SK-N-SH (cell line): Measurements from ENCODE around the gene MUC7. TPM values are rescaled to one million over a fixed set of nuclear protein-coding genes. Genes with fewer than 3 reads are reported as not detected.

Source experiments
- CTCF ChIA-PET: fragments of 300-600, 350-600 bp; formaldehyde crosslinking; extraction: SDS; loops from one replicate; lab custom pipeline; 2021; lab: Yijun Ruan, JAX
- POLR2A ChIA-PET: fragments of 350-600 bp; sonication (Branson Sonifier 250); formaldehyde crosslinking; extraction: SDS; loops from one replicate; lab custom pipeline; 2020; ENCODE audit warnings: antibody characterized with exemption, inconsistent platforms; lab: Yijun Ruan, JAX
- DNase-seq: peaks from one replicate; pipeline ENCODE4 v3.0.0; 2012
- H2AFZ ChIP-seq: fragments of 200-600 bp; sonication (generic); 2 replicates; pipeline ENCODE4 v1.8.1; 2016; ENCODE audit warnings: antibody characterized with exemption, mild to moderate bottlenecking, low read depth
- H3F3A ChIP-seq: fragments of 200-600 bp; sonication (generic); replicated peaks from 2 replicates; pipeline ENCODE3; 2016; ENCODE audit warnings: antibody characterized with exemption, mild to moderate bottlenecking; ENCODE audit not compliant: insufficient read depth
- H3K27ac ChIP-seq, 2 experiments: fragments of 200-500 bp in 1 of 2; fragments of 200-600 bp in 1 of 2; sonication (Bioruptor generic) in 1 of 2; sonication (generic), shearing (Covaris generic) in 1 of 2; 2 replicates each; pipeline versions ENCODE4 v1.5.1 to v1.6.1; 2014 to 2016; ENCODE audit warnings: low read depth in 2 of 2, inconsistent platforms in 1 of 2, low read length in 1 of 2, mild to moderate bottlenecking in 1 of 2, mixed read lengths in 1 of 2
- H3K27me3 ChIP-seq: fragments of 200-600 bp; sonication (generic), shearing (Covaris generic); 2 replicates; pipeline ENCODE4 v1.6.1; 2016; ENCODE audit warnings: mixed run types; ENCODE audit not compliant: insufficient read depth
- H3K36me3 ChIP-seq, 2 experiments: fragments of 200-500 bp in 1 of 2; fragments of 200-600 bp in 1 of 2; sonication (Bioruptor generic) in 1 of 2; sonication (generic) in 1 of 2; replicated peaks in 1 of 2; 2 replicates each; pipeline versions ENCODE3 to v1.5.1; 2014 to 2016; ENCODE audit warnings: low read length in 1 of 2, mild to moderate bottlenecking in 1 of 2; ENCODE audit not compliant: insufficient read depth in 2 of 2, control insufficient read depth in 1 of 2
- H3K4me1 ChIP-seq, 2 experiments: fragments of 200-500 bp in 1 of 2; fragments of 200-600 bp in 1 of 2; sonication (Bioruptor generic) in 1 of 2; sonication (generic), shearing (Covaris generic) in 1 of 2; 2 replicates each; pipeline versions ENCODE4 v1.5.1 to v1.6.1; 2014 to 2016; ENCODE audit warnings: low read depth in 1 of 2, low read length in 1 of 2, mixed run types in 1 of 2; ENCODE audit not compliant: insufficient read depth in 2 of 2, control insufficient read depth in 1 of 2
- H3K4me2 ChIP-seq: fragments of 200-600 bp; sonication (generic), shearing (Covaris generic); 2 replicates; pipeline ENCODE4 v1.6.1; 2017; ENCODE audit warnings: mixed run types
- H3K4me3 ChIP-seq, 2 experiments: fragments of 200-500 bp in 1 of 2; fragments of 200-600 bp in 1 of 2; sonication (Bioruptor generic) in 1 of 2; sonication (generic), shearing (Covaris generic) in 1 of 2; 2 replicates each; pipeline versions ENCODE4 v1.5.1 to v1.8.1; 2014 to 2016; ENCODE audit warnings: low read depth in 2 of 2, inconsistent platforms in 1 of 2, low read length in 1 of 2, mild to moderate bottlenecking in 1 of 2, mixed read lengths in 1 of 2, moderate library complexity in 1 of 2
- H3K79me2 ChIP-seq: fragments of 200-600 bp; sonication (generic); 2 replicates; pipeline ENCODE4 v1.8.1; 2017; ENCODE audit warnings: mild to moderate bottlenecking; ENCODE audit not compliant: insufficient read depth
- H3K9ac ChIP-seq: fragments of 200-600 bp; sonication (generic); 2 replicates; pipeline ENCODE4 v1.6.1; 2017; ENCODE audit warnings: mixed run types
- H3K9me2 ChIP-seq: fragments of 200-600 bp; sonication (generic); 2 replicates; pipeline ENCODE4 v1.6.1; 2017; ENCODE audit warnings: mixed run types
- H3K9me3 ChIP-seq: fragments of 200-600 bp; sonication (generic); 2 replicates; pipeline ENCODE4 v1.6.1; 2017; ENCODE audit warnings: mixed run types, mild to moderate bottlenecking, moderate library complexity
- H4K20me1 ChIP-seq: fragments of 200-600 bp; sonication (generic); 2 replicates; pipeline ENCODE4 v1.6.1; 2017; ENCODE audit warnings: mild to moderate bottlenecking, mixed run types; ENCODE audit not compliant: insufficient read depth
- CTCF ChIP-seq: fragments of 200-600 bp; sonication (generic); IDR thresholded peaks from 2 replicates; pipeline ENCODE4 v1.6.1; 2017; ENCODE audit warnings: antibody characterized with exemption, mild to moderate bottlenecking, moderate library complexity
- EP300 ChIP-seq, 2 experiments: IDR thresholded peaks; 2 replicates each; pipeline versions ENCODE4 v1.4.0 to v1.6.1; 2012; ENCODE audit warnings: borderline replicate concordance in 1 of 2, low read depth in 1 of 2, low read length in 1 of 2
- EZH2phosphoT487 ChIP-seq: fragments of 200-600 bp; sonication (generic); IDR thresholded peaks from 2 replicates; pipeline ENCODE4 v1.6.1; 2017; ENCODE audit warnings: low read depth, mixed run types, mild to moderate bottlenecking, antibody characterized with exemption, moderate library complexity, borderline replicate concordance
- FOSL2 ChIP-seq: IDR thresholded peaks from 2 replicates; pipeline ENCODE4 v1.4.0; 2012; ENCODE audit warnings: low read depth, mild to moderate bottlenecking, moderate library complexity, borderline replicate concordance
- GABPA ChIP-seq: IDR thresholded peaks from 2 replicates; pipeline ENCODE4 v1.4.0; 2012; ENCODE audit warnings: low read depth, mild to moderate bottlenecking
- IRF3 ChIP-seq: fragments of 150-350 bp; IDR thresholded peaks from 2 replicates; pipeline ENCODE4 v1.6.1; 2016; ENCODE audit warnings: mild to moderate bottlenecking, low read depth, low read length
- MEF2A ChIP-seq: IDR thresholded peaks from 2 replicates; pipeline ENCODE4 v1.4.0; 2012; ENCODE audit warnings: low read depth, borderline replicate concordance
- RAD21 ChIP-seq: IDR thresholded peaks from 2 replicates; pipeline ENCODE4 v1.6.1; 2012; ENCODE audit warnings: mild to moderate bottlenecking, low read length
- SMC3 ChIP-seq: IDR thresholded peaks from 2 replicates; pipeline ENCODE4 v1.6.1; 2012; ENCODE audit warnings: low read depth, low read length, improper control_type of control experiment
- TAF1 ChIP-seq: IDR thresholded peaks from 2 replicates; pipeline ENCODE4 v1.6.1; 2012; ENCODE audit warnings: low read depth, mild to moderate bottlenecking, low read length, moderate library complexity, borderline replicate concordance
- USF1 ChIP-seq: IDR thresholded peaks from 2 replicates; pipeline ENCODE4 v1.4.0; 2012; ENCODE audit warnings: low read depth, borderline replicate concordance
- USF2 ChIP-seq: fragments of 150-350 bp; IDR thresholded peaks from 2 replicates; pipeline ENCODE4 v1.6.1; 2017; ENCODE audit warnings: antibody characterized with exemption, low read length, low read depth, borderline replicate concordance
- YY1 ChIP-seq: IDR thresholded peaks from 2 replicates; pipeline ENCODE4 v1.4.0; 2012; ENCODE audit warnings: low read depth, mild to moderate bottlenecking
- WGBS: methylation state at CpG from one replicate; pipeline ENCODE4 v1.1.6; 2017; ENCODE audit warnings: low lambda C conversion rate; 5-methylcytosine and 5-hydroxymethylcytosine counted together
- polyA plus RNA-seq, 3 experiments: library from polyadenylated mRNA; depleted of rRNA; stranded (reverse); fragments of >200 nt; gene quantifications; 2 replicates each; pipeline ENCODE4 v1.2.3, GENCODE V29; 2012

The MUC7 gene
- polyA plus RNA-seq, 1 of the 3 experiments (the other 2 are of a cell fraction), result not detected

DNA sequence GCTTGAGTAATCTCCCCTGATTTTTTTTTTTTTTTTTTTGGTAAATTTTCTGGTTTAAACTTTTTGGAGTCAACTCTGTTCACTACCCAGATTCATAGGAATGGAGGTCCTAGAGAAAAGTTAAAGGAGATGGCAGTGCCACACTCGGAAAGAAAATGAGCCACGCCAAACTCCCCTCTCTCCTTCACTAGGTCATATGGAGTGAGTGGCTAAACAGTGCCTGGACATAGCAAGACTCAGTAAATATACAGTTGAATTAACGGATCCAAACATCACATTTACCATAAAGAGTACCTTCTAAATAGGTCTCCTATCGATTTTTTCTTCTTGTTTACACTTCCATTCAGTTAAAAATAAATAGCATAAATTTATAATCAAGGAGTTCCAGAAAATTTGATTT lies 32.7 kb downstream of the MUC7 start:
- no peak overlapping the region for H3K9ac ChIP-seq
- H3K9me2 ChIP-seq, result no peaks in the 10 kb centered on the region
- no peaks in the 10 kb centered on the region for H3K79me2 ChIP-seq
- no peak overlapping the region for H3K4me2 ChIP-seq
- H3F3A ChIP-seq, result no peaks in the 10 kb centered on the region
- CTCF ChIA-PET, result interaction anchor here (0.7 to 1.6 kb wide), 4 partner anchors 11 to 1624 kb away, joined by 3 read pairs; no protein-coding TSS in a partner anchor
- H3K27ac ChIP-seq, result no peak overlapping the region
- H4K20me1 ChIP-seq, result no peaks in the 10 kb centered on the region
- H3K4me3 ChIP-seq, result no peak overlapping the region
- H2AFZ ChIP-seq, result no peak overlapping the region
- 13% methylated on average over 4 of the region's 4 CpGs for WGBS
- no peak for TF ChIP-seq FOSL2
- TF ChIP-seq EP300 (IDR thresholded peaks at IDR 0.05; ENCODE audit: borderline replicate concordance in 1 of 2, low read depth in 1 of 2, low read length in 1 of 2), result no peak
- TF ChIP-seq GABPA, result no peak
- no peak for TF ChIP-seq YY1
- TF ChIP-seq USF1, result no peak
- no peak for TF ChIP-seq USF2
- H3K9me3 ChIP-seq, result no peaks in the 10 kb centered on the region
- no peaks in the 10 kb centered on the region for H3K36me3 ChIP-seq
- POLR2A ChIA-PET, result no interaction called here
- no peaks in the 10 kb centered on the region for H3K4me1 ChIP-seq
- DNase-seq, result no peak
- no peaks in the 10 kb centered on the region; the same call in 1 of the 2 replicates for H3K27me3 ChIP-seq

DNA sequence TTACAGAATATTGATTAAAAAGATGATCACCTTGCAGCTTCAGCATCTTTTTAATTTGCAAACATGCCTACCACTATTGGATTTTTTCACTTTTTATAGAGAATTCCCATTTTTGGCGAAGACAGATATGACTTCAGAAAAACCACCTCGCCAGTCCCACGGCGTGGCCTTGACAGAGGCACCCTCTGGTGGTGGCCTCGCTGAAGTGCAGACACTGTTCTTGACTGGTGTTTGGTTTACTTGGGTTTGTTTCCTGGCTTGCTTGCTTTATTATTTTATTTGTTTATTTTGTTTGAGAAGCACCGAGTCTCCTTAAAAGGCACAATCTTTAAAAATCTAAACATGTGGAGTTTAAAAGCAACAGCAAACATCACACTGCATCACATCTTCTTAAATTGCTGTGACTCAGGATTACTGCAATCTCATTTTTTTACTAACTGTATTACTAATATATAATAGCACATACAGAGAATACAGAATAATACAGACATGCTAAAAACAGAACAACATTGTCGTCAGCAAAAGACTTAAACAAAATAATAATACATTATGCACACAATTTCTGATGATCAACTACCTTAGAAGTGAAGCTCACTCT lies 33.3 kb downstream of the MUC7 start:
- under 1% methylated on average over 7 of the region's 7 CpGs for WGBS
- Histone ChIP-seq H3K9ac (no peak overlapping the region), H3K9me3 (no peaks in the 10 kb centered on the region), H3K36me3 (no peaks in the 10 kb centered on the region), H3K27ac (no peak overlapping the region), H3K4me3 (no peak overlapping the region; a peak in 1 of 4 replicates), H3F3A (no peaks in the 10 kb centered on the region), H3K27me3 (no peaks in the 10 kb centered on the region; the same call in 1 of the 2 replicates), H3K4me2 (no peak overlapping the region), H4K20me1 (no peaks in the 10 kb centered on the region), H3K9me2 (no peaks in the 10 kb centered on the region), H3K4me1 (no peaks in the 10 kb centered on the region), H3K79me2 (no peaks in the 10 kb centered on the region), H2AFZ (no peak overlapping the region)
- DNase-seq, result peak; percentile 43
- POLR2A ChIA-PET, result no interaction called here
- TF ChIP-seq MEF2A (no peak), FOSL2 (no peak), IRF3 (no peak), TAF1 (no peak), EP300 (IDR thresholded peaks at IDR 0.05; ENCODE audit: borderline replicate concordance in 1 of 2, low read depth in 1 of 2, low read length in 1 of 2) (no peak), EZH2phosphoT487 (no peak), RAD21 (peak; percentile 80), SMC3 (peak; percentile 76), USF1 (no peak), CTCF (peak; percentile 89)
- CTCF ChIA-PET, result interaction anchor here (0.6 to 1.6 kb wide), 9 partner anchors 11 to 857 kb away, joined by 3 to 9 read pairs (median 3); no protein-coding TSS in a partner anchor
